Neural cell (in vitro differentiated cells): Measurements from ENCODE around the gene PSRC1.

Source experiments
- CTCF ChIP-seq: fragments of 450-650 bp; IDR thresholded peaks from 2 replicates; pipeline ENCODE4 v1.5.1; 2014; ENCODE audit warnings: antibody characterized with exemption, mild to moderate bottlenecking, moderate library complexity; ENCODE audit not compliant: poor library complexity, severe bottlenecking
- EP300 ChIP-seq: fragments of 450-650 bp; conservative IDR thresholded peaks from 2 replicates; pipeline ENCODE4 v1.6.1; 2014; ENCODE audit warnings: antibody characterized with exemption, mild to moderate bottlenecking, moderate library complexity; ENCODE audit not compliant: poor library complexity, severe bottlenecking
- EZH2 ChIP-seq: fragments of 200-600, 300-800 bp; shearing (Covaris generic), sonication (generic); IDR thresholded peaks from 2 replicates; pipeline ENCODE4 v1.6.1; 2014; ENCODE audit warnings: antibody characterized with exemption, low read length, borderline replicate concordance, mild to moderate bottlenecking; ENCODE audit not compliant: insufficient read depth, poor library complexity, severe bottlenecking
- POLR2AphosphoS5 ChIP-seq: IDR thresholded peaks from 2 replicates; pipeline ENCODE4 v1.6.1; 2012
- REST ChIP-seq: IDR thresholded peaks from 2 replicates; pipeline ENCODE4 v1.6.1; 2012; ENCODE audit warnings: borderline replicate concordance
- TAF1 ChIP-seq: IDR thresholded peaks from 2 replicates; pipeline ENCODE4 v1.6.1; 2012; ENCODE audit warnings: low read depth

- no peak for TF ChIP-seq POLR2AphosphoS5
- TF ChIP-seq CTCF: no peak
- TF ChIP-seq REST: no peak
- TF ChIP-seq EP300: no peak
- TF ChIP-seq TAF1: no peak
- TF ChIP-seq EZH2: no peak
These were observed 9.4 kb upstream of the PSRC1 start for GRCh38 chr1:109292364-109292763.
